T-helper 1 cell treated with Interleukin-12 subunit alpha and Interleukin-12 subunit beta and Interleukin-4 antibody, amounts not matched to agents 30 ng/mL and 1 ng/mL, for 36 hours (primary cell): Measurements from ENCODE around the gene ONECUT2. TPM values are rescaled to one million over a fixed set of nuclear protein-coding genes. Genes with fewer than 3 reads are reported as not detected.

Source experiments
- intact Hi-C: fragments of 100-400 bp; cut with micrococcal nuclease; formaldehyde crosslinking; loops from one replicate; pipeline ENCODE4 v1.15.1; 2024
- total RNA-seq: library from RNA; stranded (reverse); gene quantifications from 2 replicates; pipeline ENCODE4 v1.2.3, GENCODE V29; 2022

The ONECUT2 gene
- total RNA-seq, 1 donor from 2014 or later: 0.20 TPM

GRCh38 chr18:57444301-57444759 lies 9.2 kb downstream of the ONECUT2 start:
- intact Hi-C loops: no loop called here

GRCh38 chr18:57445488-57446319 lies 10.5 kb downstream of the ONECUT2 start:
- intact Hi-C loops: loop anchor here (1.0 to 5.0 kb wide), 3 partner anchors 93 to 697 kb away; partner anchors contain the start of gene ST8SIA3

- intact Hi-C loops: loop anchor here (1.0 to 5.0 kb wide), 3 partner anchors 94 to 698 kb away; partner anchors contain the start of gene ST8SIA3
Measured at GRCh38 chr18:57446322-57446721, 11.1 kb downstream of the ONECUT2 start.

- intact Hi-C loops: loop anchor here (5.0 kb wide), 1 partner anchor 95 kb away; the partner anchor contains the start of gene ST8SIA3
Measured at GRCh38 chr18:57447154-57447621, 12.0 kb downstream of the ONECUT2 start.

- intact Hi-C loops: no loop called here
Measured at GRCh38 chr18:57455576-57456129, 20.5 kb downstream of the ONECUT2 start.

- intact Hi-C loops: no loop called here
Measured at GRCh38 chr18:57461652-57462269, 26.6 kb downstream of the ONECUT2 start.

GRCh38 chr18:57466307-57466706 lies 31.1 kb downstream of the ONECUT2 start:
- intact Hi-C loops: no loop called here

GRCh38 chr18:57466745-57467409 lies 31.7 kb downstream of the ONECUT2 start:
- intact Hi-C loops: no loop called here

GRCh38 chr18:57469884-57470283 lies 34.7 kb downstream of the ONECUT2 start:
- intact Hi-C loops: no loop called here

- intact Hi-C loops: no loop called here
Measured at GRCh38 chr18:57475408-57475807, 40.2 kb downstream of the ONECUT2 start.

- intact Hi-C loops: no loop called here
Measured at GRCh38 chr18:57475903-57476302, 40.7 kb downstream of the ONECUT2 start.

- intact Hi-C loops: no loop called here
Measured at GRCh38 chr18:57480733-57481132, 45.6 kb downstream of the ONECUT2 start.

- intact Hi-C loops: no loop called here
Measured at GRCh38 chr18:57497372-57498294, 62.5 kb downstream of the ONECUT2 start.

GRCh38 chr18:57498682-57499256 lies 63.6 kb downstream of the ONECUT2 start:
- intact Hi-C loops: no loop called here

- intact Hi-C loops: no loop called here
Measured at GRCh38 chr18:57502624-57503023, 67.5 kb downstream of the ONECUT2 start.

GRCh38 chr18:57505231-57505630 lies 70.1 kb downstream of the ONECUT2 start:
- intact Hi-C loops: no loop called here

- intact Hi-C loops: no loop called here
Measured at GRCh38 chr18:57516056-57516455, 80.9 kb downstream of the ONECUT2 start.

- intact Hi-C loops: no loop called here
Measured at GRCh38 chr18:57518533-57518932, 83.4 kb downstream of the ONECUT2 start.

- intact Hi-C loops: no loop called here
Measured at GRCh38 chr18:57519668-57520424, 84.7 kb downstream of the ONECUT2 start.
